Measurements from ENCODE around the gene TRIM32.

The TRIM32 gene

GRCh38 chr9:116694785-116695291 lies 7.7 kb downstream of the TRIM32 start:
- CTCF ChIA-PET, result no interaction called here

GRCh38 chr9:116695438-116695837 lies 8.3 kb downstream of the TRIM32 start:
- no peak for DNase-seq (ENCODE audit: extremely low spot score)
- ChIA-PET CTCF (no interaction called here), POLR2A (no interaction called here)
- TF ChIP-seq CTBP1 (IDR thresholded peaks at IDR 0.05; ENCODE audit: borderline replicate concordance), result no peak
- TF ChIP-seq PKNOX1 (IDR thresholded peaks at IDR 0.05), result no peak
- no peak for TF ChIP-seq FOXK2 (IDR thresholded peaks at IDR 0.05)
- TF ChIP-seq SP1 (IDR thresholded peaks at IDR 0.05), result no peak
- TF ChIP-seq NFRKB (IDR thresholded peaks at IDR 0.05), result no peak
- TF ChIP-seq L3MBTL2 (conservative IDR thresholded peaks at IDR 0.05), result no peak
- TF ChIP-seq SUZ12 (IDR thresholded peaks at IDR 0.05), result no peak
- no peak for TF ChIP-seq HDGF (IDR thresholded peaks at IDR 0.05; ENCODE audit: borderline replicate concordance)
- TF ChIP-seq ARNT (IDR thresholded peaks at IDR 0.05), result no peak
- TF ChIP-seq BHLHE40 (IDR thresholded peaks at IDR 0.05; ENCODE audit: borderline replicate concordance), result no peak
- TF ChIP-seq FOXM1 (IDR thresholded peaks at IDR 0.05; ENCODE audit: borderline replicate concordance), result no peak

More at GRCh38 chr9:116694785-116695291, 7.7 kb downstream of the TRIM32 start:
- TF ChIP-seq FOXK2 (IDR thresholded peaks at IDR 0.05) (no peak), NFRKB (IDR thresholded peaks at IDR 0.05) (no peak), CTBP1 (IDR thresholded peaks at IDR 0.05; ENCODE audit: borderline replicate concordance) (no peak), PKNOX1 (IDR thresholded peaks at IDR 0.05) (no peak), L3MBTL2 (conservative IDR thresholded peaks at IDR 0.05) (no peak), ELF4 (IDR thresholded peaks at IDR 0.05) (no peak), FOXM1 (IDR thresholded peaks at IDR 0.05; ENCODE audit: borderline replicate concordance) (no peak), SP1 (IDR thresholded peaks at IDR 0.05) (no peak), BHLHE40 (IDR thresholded peaks at IDR 0.05; ENCODE audit: borderline replicate concordance) (no peak), HDGF (IDR thresholded peaks at IDR 0.05; ENCODE audit: borderline replicate concordance) (no peak), TARDBP (IDR thresholded peaks at IDR 0.05) (no peak), LEF1 (IDR thresholded peaks at IDR 0.05; ENCODE audit: borderline replicate concordance) (no peak), FOXA1 (IDR thresholded peaks at IDR 0.05) (no peak), SUZ12 (IDR thresholded peaks at IDR 0.05) (no peak), ARNT (IDR thresholded peaks at IDR 0.05) (no peak), ZNF384 (IDR thresholded peaks at IDR 0.05) (no peak)
- POLR2A ChIA-PET, result no interaction called here
- no peak for DNase-seq (ENCODE audit: extremely low spot score)

- CTCF ChIA-PET, result no interaction called here
- DNase-seq (ENCODE audit: extremely low spot score), result no peak
- POLR2A ChIA-PET, result interaction anchor here (1.8 kb wide), 1 partner anchor 10 kb away, joined by 12 read pairs; the partner anchor contains the start of gene TRIM32
- TF ChIP-seq L3MBTL2 (conservative IDR thresholded peaks at IDR 0.05), result no peak
- TF ChIP-seq ELF4 (IDR thresholded peaks at IDR 0.05), result no peak
- TF ChIP-seq HDGF (IDR thresholded peaks at IDR 0.05; ENCODE audit: borderline replicate concordance), result no peak
- no peak for TF ChIP-seq ZNF384 (IDR thresholded peaks at IDR 0.05)
- TF ChIP-seq BHLHE40 (IDR thresholded peaks at IDR 0.05; ENCODE audit: borderline replicate concordance), result no peak
Observed at GRCh38 chr9:116697362-116697761, 10.3 kb downstream of the TRIM32 start.

GRCh38 chr9:116697887-116698286 lies 10.8 kb downstream of the TRIM32 start:
- CTCF ChIA-PET, result no interaction called here
- no peak for DNase-seq (ENCODE audit: extremely low spot score)
- POLR2A ChIA-PET, result interaction anchor here (1.8 kb wide), 1 partner anchor 11 kb away, joined by 12 read pairs; the partner anchor contains the start of gene TRIM32
- TF ChIP-seq NFRKB (IDR thresholded peaks at IDR 0.05) (no peak), FOXA1 (IDR thresholded peaks at IDR 0.05) (no peak), FOXK2 (IDR thresholded peaks at IDR 0.05) (no peak), TARDBP (IDR thresholded peaks at IDR 0.05) (no peak), LEF1 (IDR thresholded peaks at IDR 0.05; ENCODE audit: borderline replicate concordance) (no peak), PKNOX1 (IDR thresholded peaks at IDR 0.05) (no peak), SUZ12 (IDR thresholded peaks at IDR 0.05) (no peak), BHLHE40 (IDR thresholded peaks at IDR 0.05; ENCODE audit: borderline replicate concordance) (no peak), CTBP1 (IDR thresholded peaks at IDR 0.05; ENCODE audit: borderline replicate concordance) (no peak), ELF4 (IDR thresholded peaks at IDR 0.05) (no peak), FOXM1 (IDR thresholded peaks at IDR 0.05; ENCODE audit: borderline replicate concordance) (no peak), L3MBTL2 (conservative IDR thresholded peaks at IDR 0.05) (no peak), HDGF (IDR thresholded peaks at IDR 0.05; ENCODE audit: borderline replicate concordance) (no peak)

- ChIA-PET POLR2A (no interaction called here), CTCF (no interaction called here)
Observed at GRCh38 chr9:116700279-116700678, 13.2 kb downstream of the TRIM32 start.

More at GRCh38 chr9:116700279-116700678, 13.2 kb downstream of the TRIM32 start:
- DNase-seq (ENCODE audit: extremely low spot score), result no peak
- TF ChIP-seq NFRKB (IDR thresholded peaks at IDR 0.05), result no peak
- no peak for TF ChIP-seq FOXM1 (IDR thresholded peaks at IDR 0.05; ENCODE audit: borderline replicate concordance)
- no peak for TF ChIP-seq FOXK2 (IDR thresholded peaks at IDR 0.05)
- no peak for TF ChIP-seq ELF4 (IDR thresholded peaks at IDR 0.05)
- TF ChIP-seq LEF1 (IDR thresholded peaks at IDR 0.05; ENCODE audit: borderline replicate concordance), result no peak
- no peak for TF ChIP-seq BHLHE40 (IDR thresholded peaks at IDR 0.05; ENCODE audit: borderline replicate concordance)
- no peak for TF ChIP-seq SUZ12 (IDR thresholded peaks at IDR 0.05)
- no peak for TF ChIP-seq FOXA1 (IDR thresholded peaks at IDR 0.05)
- TF ChIP-seq TARDBP (IDR thresholded peaks at IDR 0.05), result no peak
- no peak for TF ChIP-seq L3MBTL2 (conservative IDR thresholded peaks at IDR 0.05)

All from HEK293T (cell line).